Breast epithelium (tissue), 4 donors: ENCODE results near the gene LIPA. TPM values are rescaled to one million over a fixed set of nuclear protein-coding genes. Genes with fewer than 3 reads are reported as not detected.
"Not testable (repeated sequence)": the region's sequence is repeated elsewhere in the genome, so short reads cannot be mapped to it uniquely, and the experiment has no call there.

Experiments used
- DNase-seq, 2 donors: peaks; one replicate each; pipeline ENCODE4 v3.0.0-alpha.2; 2019; ENCODE audit warnings: low spot score in 2 of 2
- H3K27ac ChIP-seq, 2 donors: fragments of 200-600 bp; sonication (generic) in 1 of 2; one replicate each; pipeline ENCODE4 v1.5.1; 2016 to 2019; ENCODE audit warnings: mild to moderate bottlenecking in 1 of 2
- H3K27me3 ChIP-seq, 2 donors: fragments of 200-600 bp; sonication (generic) in 1 of 2; one replicate each; pipeline versions ENCODE4 v1.5.1 to v1.6.0; 2017 to 2019; ENCODE audit warnings: control low read depth in 1 of 2, mild to moderate bottlenecking in 1 of 2
- H3K36me3 ChIP-seq: fragments of 200-600 bp; one replicate; pipeline ENCODE4 v1.5.1; 2019
- H3K4me1 ChIP-seq, 2 donors: fragments of 200-600 bp; sonication (generic); one replicate each; pipeline ENCODE4 v1.5.1; 2016 to 2019; ENCODE audit warnings: control low read depth in 1 of 2
- H3K4me3 ChIP-seq, 3 donors: fragments of 200-600 bp; sonication (generic); 1 replicate in 2 of 3; 2 replicates in 1 of 3; pipeline ENCODE4 v1.5.1; 2016 to 2019; ENCODE audit warnings: mild to moderate bottlenecking in 3 of 3, moderate library complexity in 2 of 3
- H3K9me3 ChIP-seq, 2 donors: fragments of 200-600 bp; sonication (generic) in 1 of 2; one replicate each; pipeline ENCODE4 v1.5.1; 2016 to 2019; ENCODE audit warnings: control low read depth in 1 of 2
- CTCF ChIP-seq, 3 donors: fragments of 450-650 bp; IDR thresholded peaks; one replicate each; pipeline ENCODE4 v1.5.1; 2016 to 2017; ENCODE audit warnings: antibody characterized with exemption in 3 of 3, mild to moderate bottlenecking in 3 of 3, moderate library complexity in 3 of 3
- POLR2A ChIP-seq: fragments of 450-650 bp; IDR thresholded peaks from one replicate; pipeline ENCODE4 v1.6.1; 2016; ENCODE audit warnings: antibody characterized with exemption, mild to moderate bottlenecking, moderate library complexity
- POLR2AphosphoS5 ChIP-seq, 3 donors: sonication (generic); formaldehyde crosslinking; IDR thresholded peaks; one replicate each; pipeline ENCODE4 v1.6.1; 2017; ENCODE audit warnings: antibody characterized with exemption in 3 of 3
- intact Hi-C: fragments of 100-400 bp; cut with DNase I; formaldehyde crosslinking; loops from one replicate; pipeline ENCODE4 v1.15.1; 2023; ENCODE audit warnings: low total_unique reads
- total RNA-seq, 3 donors: library from RNA; depleted of rRNA; stranded (reverse); fragments of >200 nt; gene quantifications; one replicate each; pipeline ENCODE4 v1.1.0, GENCODE V29; 2016

The LIPA gene
- total RNA-seq, 3 donors from 2014 or later: 44.9 to 90.7 (median 67.2) TPM

DNA sequence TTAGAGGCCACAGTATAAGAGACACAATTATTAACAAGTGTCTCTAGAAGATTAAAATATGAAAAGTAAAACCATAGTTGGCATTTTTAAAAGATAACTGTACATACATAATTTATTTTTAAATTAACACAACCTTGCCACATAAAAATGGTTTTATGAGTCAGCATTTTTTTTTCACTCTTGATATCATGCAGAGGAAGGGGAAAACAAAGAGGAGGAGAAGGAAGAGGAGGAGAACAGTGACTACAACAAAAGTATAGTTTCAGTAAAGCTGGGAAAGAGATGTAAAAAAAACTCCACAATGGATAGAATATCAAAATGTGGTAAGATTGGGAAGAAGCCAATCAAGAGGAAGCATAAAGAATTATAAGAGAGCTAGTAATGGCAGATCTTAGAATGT lies 78.5 kb downstream of the LIPA start:
- Histone ChIP-seq H3K36me3 (no peaks in the 10 kb centered on the region), H3K27me3 (no peaks in the 10 kb centered on the region), H3K9me3 (no peaks in the 10 kb centered on the region), H3K4me1 (no peaks in the 10 kb centered on the region), H3K4me3 (no peak overlapping the region), H3K27ac (no peak overlapping the region)
- intact Hi-C loops: loop anchor here (10.0 kb wide), 1 partner anchor 1662 kb away; no protein-coding TSS in a partner anchor
- no peak for TF ChIP-seq CTCF (IDR thresholded peaks at IDR 0.05)
- no peak for TF ChIP-seq POLR2AphosphoS5 (IDR thresholded peaks at IDR 0.05)
- no peak for TF ChIP-seq POLR2A
- DNase-seq: no peak

- no peak overlapping the region for H3K4me3 ChIP-seq
These were observed 79.6 kb downstream of the LIPA start for GRCh38 chr10:89171996-89172395.

GRCh38 chr10:89171263-89171872 lies 80.2 kb downstream of the LIPA start:
- no peaks in the 10 kb centered on the region for H3K4me1 ChIP-seq
- intact Hi-C loops: loop anchor here (10.0 kb wide), 1 partner anchor 1663 kb away; no protein-coding TSS in a partner anchor
- H3K27me3 ChIP-seq: no peaks in the 10 kb centered on the region
- TF ChIP-seq POLR2A (no peak), CTCF (IDR thresholded peaks at IDR 0.05) (no peak), POLR2AphosphoS5 (IDR thresholded peaks at IDR 0.05) (no peak)
- DNase-seq: no peak
- no peaks in the 10 kb centered on the region for H3K36me3 ChIP-seq
- H3K4me3 ChIP-seq: no peak overlapping the region
- H3K9me3 ChIP-seq: no peaks in the 10 kb centered on the region
- H3K27ac ChIP-seq: no peak overlapping the region

More at GRCh38 chr10:89171996-89172395, 79.6 kb downstream of the LIPA start:
- H3K36me3 ChIP-seq: no peaks in the 10 kb centered on the region
- H3K9me3 ChIP-seq: no peaks in the 10 kb centered on the region
- no peaks in the 10 kb centered on the region for H3K4me1 ChIP-seq
- no peak overlapping the region for H3K27ac ChIP-seq
- DNase-seq: no peak
- H3K27me3 ChIP-seq: no peaks in the 10 kb centered on the region
- intact Hi-C loops: loop anchor here (10.0 kb wide), 1 partner anchor 1663 kb away; no protein-coding TSS in a partner anchor
- TF ChIP-seq POLR2AphosphoS5 (IDR thresholded peaks at IDR 0.05): no peak

DNA sequence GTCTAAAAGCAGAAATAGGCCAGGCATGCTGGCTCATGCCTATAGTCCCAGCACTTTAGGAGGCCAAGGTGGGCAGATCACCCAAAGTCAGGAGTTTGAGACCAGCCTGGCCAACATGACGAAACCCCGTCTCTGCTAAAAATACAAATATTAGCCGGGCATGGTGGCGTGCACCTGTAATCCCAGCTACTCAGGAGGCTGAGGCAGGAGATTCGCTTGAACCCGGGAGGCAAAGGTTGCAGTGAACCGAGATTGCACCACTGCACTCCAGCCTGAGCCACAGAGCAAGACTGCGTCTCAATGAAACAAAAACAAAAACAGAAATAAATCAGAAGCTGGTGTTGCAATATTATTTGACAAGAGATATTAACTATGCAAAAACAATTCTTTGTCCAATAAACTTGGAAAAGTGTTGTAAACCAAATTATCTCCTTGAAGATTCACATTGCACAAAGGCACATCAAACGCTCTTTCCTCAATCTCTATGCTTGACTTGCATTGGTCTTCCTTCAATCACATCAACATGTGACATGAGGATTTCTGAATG lies 83.1 kb downstream of the LIPA start:
- intact Hi-C loops, H3K27ac ChIP-seq, H3K4me1 ChIP-seq, H3K9me3 ChIP-seq, H3K4me3 ChIP-seq, DNase-seq, H3K27me3 ChIP-seq, H3K36me3 ChIP-seq: not testable (repeated sequence)

DNA sequence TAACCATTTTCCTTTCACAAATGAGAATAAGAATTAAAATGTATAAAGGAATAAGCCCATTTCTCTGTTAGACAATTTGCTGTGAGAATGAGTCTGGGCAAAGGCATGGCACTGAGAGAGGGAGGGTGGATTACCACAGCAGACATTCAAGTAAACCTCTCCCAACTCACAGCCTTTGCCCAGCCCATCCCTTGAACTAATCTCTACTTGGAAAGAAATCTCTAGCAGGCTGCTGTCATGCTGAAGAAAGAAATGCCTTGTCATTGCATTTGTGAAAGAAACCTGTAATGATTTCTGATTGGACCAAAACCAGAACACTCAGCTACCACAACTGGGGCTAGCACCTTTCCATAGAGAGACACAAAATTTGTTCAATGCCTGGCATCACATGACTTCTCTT lies 83.7 kb downstream of the LIPA start:
- Histone ChIP-seq H3K36me3 (no peaks in the 10 kb centered on the region), H3K4me1 (no peaks in the 10 kb centered on the region), H3K4me3 (no peak overlapping the region), H3K9me3 (no peaks in the 10 kb centered on the region), H3K27ac (no peak overlapping the region), H3K27me3 (no peaks in the 10 kb centered on the region)
- intact Hi-C loops: no loop called here
- no peak for TF ChIP-seq POLR2AphosphoS5 (IDR thresholded peaks at IDR 0.05)
- no peak for TF ChIP-seq CTCF (IDR thresholded peaks at IDR 0.05)
- TF ChIP-seq POLR2A: no peak
- no peak for DNase-seq

DNA sequence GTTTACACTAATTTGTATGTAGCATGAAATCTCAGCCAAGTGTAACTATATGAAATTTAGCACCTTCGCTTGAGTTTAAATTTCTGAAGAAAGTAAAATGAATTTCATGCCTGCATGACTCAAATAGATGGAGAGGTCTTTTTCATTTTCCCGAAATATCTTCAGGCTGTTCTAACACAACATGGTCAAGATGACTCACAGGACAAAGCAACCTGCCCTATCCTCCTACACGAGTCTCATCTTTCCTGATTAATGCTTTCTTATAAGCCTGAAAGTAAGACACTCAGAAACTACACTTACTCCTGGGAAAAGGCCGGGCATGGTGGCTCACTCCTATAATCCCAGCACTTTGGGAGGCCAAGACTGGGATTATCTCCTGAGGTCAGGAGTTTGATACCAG lies 85.7 kb downstream of the LIPA start:
- no peak for DNase-seq
- Histone ChIP-seq H3K4me3 (no peak overlapping the region), H3K36me3 (no peaks in the 10 kb centered on the region), H3K27ac (no peak overlapping the region), H3K4me1 (no peaks in the 10 kb centered on the region), H3K9me3 (no peaks in the 10 kb centered on the region), H3K27me3 (no peaks in the 10 kb centered on the region)
- intact Hi-C loops: no loop called here
- TF ChIP-seq POLR2A (no peak), CTCF (IDR thresholded peaks at IDR 0.05) (no peak), POLR2AphosphoS5 (IDR thresholded peaks at IDR 0.05) (no peak)
